ENCODE measurements around the gene CLMN. TPM values are rescaled to one million over a fixed set of nuclear protein-coding genes. Genes with fewer than 3 reads are reported as not detected.
A peak's percentile ranks its signal among the peaks of the same experiment; 100 is the strongest.

The CLMN gene
- total RNA-seq, 1 donor from 2014 or later = 3.9 TPM

DNA sequence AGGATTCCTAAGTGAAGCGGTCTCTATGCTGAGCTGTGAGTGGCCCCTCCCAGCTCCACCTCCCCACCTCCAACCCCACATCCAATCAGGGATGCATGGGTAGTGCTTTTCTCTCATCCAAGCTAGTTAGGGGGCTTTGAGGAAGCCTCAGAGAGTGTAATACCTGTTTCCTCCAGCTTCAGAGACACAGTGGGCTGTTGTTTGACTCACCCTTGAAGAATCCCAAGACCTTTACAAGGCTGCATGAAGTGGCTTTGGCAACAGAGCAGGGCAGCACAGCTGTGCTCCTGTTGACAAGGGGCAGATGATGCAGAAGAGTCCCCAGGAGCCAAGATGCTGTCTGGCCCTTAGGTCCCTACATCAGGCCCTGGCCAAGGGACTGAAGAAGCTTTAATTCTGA, 27.1 kb upstream of the CLMN start:
- no peak overlapping the region for H3K4me3 ChIP-seq (ENCODE audit: low read depth, low read length)
- no peak for DNase-seq (ENCODE audit: low read depth)
- TF ChIP-seq, protein P1, sequence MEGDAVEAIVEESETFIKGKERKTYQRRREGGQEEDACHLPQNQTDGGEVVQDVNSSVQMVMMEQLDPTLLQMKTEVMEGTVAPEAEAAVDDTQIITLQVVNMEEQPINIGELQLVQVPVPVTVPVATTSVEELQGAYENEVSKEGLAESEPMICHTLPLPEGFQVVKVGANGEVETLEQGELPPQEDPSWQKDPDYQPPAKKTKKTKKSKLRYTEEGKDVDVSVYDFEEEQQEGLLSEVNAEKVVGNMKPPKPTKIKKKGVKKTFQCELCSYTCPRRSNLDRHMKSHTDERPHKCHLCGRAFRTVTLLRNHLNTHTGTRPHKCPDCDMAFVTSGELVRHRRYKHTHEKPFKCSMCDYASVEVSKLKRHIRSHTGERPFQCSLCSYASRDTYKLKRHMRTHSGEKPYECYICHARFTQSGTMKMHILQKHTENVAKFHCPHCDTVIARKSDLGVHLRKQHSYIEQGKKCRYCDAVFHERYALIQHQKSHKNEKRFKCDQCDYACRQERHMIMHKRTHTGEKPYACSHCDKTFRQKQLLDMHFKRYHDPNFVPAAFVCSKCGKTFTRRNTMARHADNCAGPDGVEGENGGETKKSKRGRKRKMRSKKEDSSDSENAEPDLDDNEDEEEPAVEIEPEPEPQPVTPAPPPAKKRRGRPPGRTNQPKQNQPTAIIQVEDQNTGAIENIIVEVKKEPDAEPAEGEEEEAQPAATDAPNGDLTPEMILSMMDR (IDR thresholded peaks at IDR 0.05; ENCODE audit: insufficient read depth, low read length, severe bottlenecking) = no peak
- no peaks in the 10 kb centered on the region for H3K36me3 ChIP-seq (ENCODE audit: control insufficient read depth, insufficient read depth, low read length)
- no peak for FAIRE-seq
- no peaks in the 10 kb centered on the region for H3K27me3 ChIP-seq (ENCODE audit: control insufficient read depth, insufficient read depth, low read length)

DNA sequence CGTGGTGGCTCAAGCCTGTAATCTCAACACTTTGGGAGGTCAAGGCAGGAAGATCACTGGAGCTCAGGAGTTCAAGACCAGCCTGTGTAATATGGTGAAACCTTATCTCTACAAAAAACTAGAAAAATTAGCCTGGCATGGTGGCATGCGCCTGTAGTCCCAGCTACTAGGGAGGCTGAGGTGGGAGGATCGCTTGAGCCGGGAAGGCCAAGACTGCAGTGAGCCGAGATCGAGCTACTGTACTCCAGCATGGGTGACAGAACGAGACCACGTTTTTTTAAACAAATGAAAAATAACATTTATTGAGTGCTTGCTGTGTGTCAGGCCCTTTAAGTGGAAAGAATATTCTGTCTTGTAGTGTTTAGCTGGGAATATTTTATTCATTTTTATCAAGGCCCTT, 26.6 kb upstream of the CLMN start:
- no peak for DNase-seq (ENCODE audit: low read depth)
- TF ChIP-seq, protein P1 (IDR thresholded peaks at IDR 0.05; ENCODE audit: insufficient read depth, low read length, severe bottlenecking) = no peak
- Histone ChIP-seq H3K27me3 (ENCODE audit: control insufficient read depth, insufficient read depth, low read length) (no peaks in the 10 kb centered on the region), H3K36me3 (ENCODE audit: control insufficient read depth, insufficient read depth, low read length) (no peaks in the 10 kb centered on the region), H3K4me3 (ENCODE audit: low read depth, low read length) (no peak overlapping the region)
- no peak for FAIRE-seq

GRCh38 chr14:95345032-95345431, 25.3 kb upstream of the CLMN start:
- H3K36me3 ChIP-seq (ENCODE audit: control insufficient read depth, insufficient read depth, low read length) = no peaks in the 10 kb centered on the region
- H3K27me3 ChIP-seq (ENCODE audit: control insufficient read depth, insufficient read depth, low read length) = no peaks in the 10 kb centered on the region
- FAIRE-seq (peak; percentile 68), DNase-seq (ENCODE audit: low read depth) (no peak)
- no peak overlapping the region for H3K4me3 ChIP-seq (ENCODE audit: low read depth, low read length)
- TF ChIP-seq, protein P1 (IDR thresholded peaks at IDR 0.05; ENCODE audit: insufficient read depth, low read length, severe bottlenecking) = no peak

DNA sequence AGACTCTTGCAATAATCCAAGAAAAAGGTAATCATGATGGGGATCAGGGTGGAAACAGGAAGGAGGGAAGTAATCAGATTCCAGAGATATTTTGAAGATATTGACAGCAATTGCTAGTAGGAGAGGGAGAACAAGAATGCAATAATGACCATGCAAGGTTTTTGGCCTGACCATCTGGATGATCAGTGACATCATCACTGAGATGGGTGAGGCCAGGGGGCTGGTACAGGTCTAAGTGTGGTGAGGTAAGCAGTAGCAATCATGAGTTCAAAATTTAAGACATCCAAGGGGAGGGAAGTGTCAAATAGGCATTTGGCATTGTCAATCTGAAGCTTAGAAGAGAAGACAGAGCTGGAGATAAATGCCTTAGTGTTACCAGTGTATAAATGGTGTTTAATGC, 24.8 kb upstream of the CLMN start:
- TF ChIP-seq, protein P1 (IDR thresholded peaks at IDR 0.05; ENCODE audit: insufficient read depth, low read length, severe bottlenecking) = no peak
- no peak overlapping the region for H3K4me3 ChIP-seq (ENCODE audit: low read depth, low read length)
- H3K27me3 ChIP-seq (ENCODE audit: control insufficient read depth, insufficient read depth, low read length) = no peaks in the 10 kb centered on the region
- no peaks in the 10 kb centered on the region for H3K36me3 ChIP-seq (ENCODE audit: control insufficient read depth, insufficient read depth, low read length)
- no peak for FAIRE-seq
- DNase-seq (ENCODE audit: low read depth) = no peak

DNA sequence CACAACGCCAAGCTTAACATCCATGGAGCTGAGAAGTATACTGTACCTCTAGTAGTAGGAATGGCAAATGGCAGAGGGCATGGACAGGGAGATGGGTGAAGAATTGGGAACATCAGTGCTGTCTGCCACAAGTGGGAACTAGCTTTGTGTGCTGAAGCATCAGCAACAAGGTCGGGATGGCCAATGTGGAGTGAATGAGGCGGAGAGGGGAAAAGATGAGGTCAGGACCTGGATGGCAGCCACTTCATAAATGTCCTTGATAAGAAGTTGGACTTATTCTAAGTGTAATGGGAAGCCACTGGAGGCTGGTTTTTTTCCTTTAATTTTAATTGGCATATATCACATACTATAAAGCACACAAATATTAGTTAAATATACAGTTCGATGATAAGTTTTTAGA, 21.9 kb upstream of the CLMN start:
- DNase-seq (ENCODE audit: low read depth) (no peak), FAIRE-seq (no peak)
- H3K4me3 ChIP-seq (ENCODE audit: low read depth, low read length) = no peak overlapping the region
- TF ChIP-seq, protein P1 (IDR thresholded peaks at IDR 0.05; ENCODE audit: insufficient read depth, low read length, severe bottlenecking) = no peak
- no peaks in the 10 kb centered on the region for H3K27me3 ChIP-seq (ENCODE audit: control insufficient read depth, insufficient read depth, low read length)
- no peaks in the 10 kb centered on the region for H3K36me3 ChIP-seq (ENCODE audit: control insufficient read depth, insufficient read depth, low read length)

GRCh38 chr14:95341115-95341514, 21.4 kb upstream of the CLMN start:
- FAIRE-seq (no peak), DNase-seq (ENCODE audit: low read depth) (peak; percentile 31)
- Histone ChIP-seq H3K36me3 (ENCODE audit: control insufficient read depth, insufficient read depth, low read length) (no peaks in the 10 kb centered on the region), H3K4me3 (ENCODE audit: low read depth, low read length) (no peak overlapping the region), H3K27me3 (ENCODE audit: control insufficient read depth, insufficient read depth, low read length) (no peaks in the 10 kb centered on the region)
- TF ChIP-seq, protein P1 (IDR thresholded peaks at IDR 0.05; ENCODE audit: insufficient read depth, low read length, severe bottlenecking) = no peak
